ENCODE measurements around the gene BCL7B. TPM values are rescaled to one million over a fixed set of nuclear protein-coding genes. Genes with fewer than 3 reads are reported as not detected.

The BCL7B gene
- total and polyA plus RNA-seq, 8 donors, result 27.9 to 57.8 (median 33.5) TPM

GRCh38 chr7:73599916-73600315, 42.4 kb upstream of the BCL7B start:
- ATAC-seq (no peak), DNase-seq (no peak)
- Histone ChIP-seq H3K36me3 (no peaks in the 10 kb centered on the region), H3K4me3 (no peak overlapping the region), H3K27ac (no peak overlapping the region), H3K27me3 (peaks cover 0 to 62% of the 10 kb centered on the region in 2 donors), H3K4me1 (peaks cover 0 to 5% of the 10 kb centered on the region in 2 donors), H3K9me3 (no peaks in the 10 kb centered on the region)
- intact Hi-C loops (cut with DNase I), result no loop called here
- no peak for TF ChIP-seq CTCF (IDR thresholded peaks at IDR 0.05)

GRCh38 chr7:73599151-73599882, 41.8 kb upstream of the BCL7B start:
- TF ChIP-seq CTCF (IDR thresholded peaks at IDR 0.05), result no peak
- peaks cover 0 to 59% of the 10 kb centered on the region in 2 donors for H3K27me3 ChIP-seq
- intact Hi-C loops (cut with DNase I), result no loop called here
- H3K4me1 ChIP-seq, result peaks cover 0 to 5% of the 10 kb centered on the region in 2 donors
- H3K36me3 ChIP-seq, result no peaks in the 10 kb centered on the region
- no peak overlapping the region for H3K27ac ChIP-seq
- no peak for DNase-seq
- H3K9me3 ChIP-seq, result no peaks in the 10 kb centered on the region
- ATAC-seq, result no peak
- H3K4me3 ChIP-seq, result no peak overlapping the region

GRCh38 chr7:73597978-73598782, 40.7 kb upstream of the BCL7B start:
- Histone ChIP-seq H3K4me3 (no peak overlapping the region), H3K36me3 (no peaks in the 10 kb centered on the region), H3K9me3 (no peaks in the 10 kb centered on the region), H3K27me3 (peaks cover 0 to 51% of the 10 kb centered on the region in 2 donors), H3K27ac (no peak overlapping the region), H3K4me1 (peaks cover 0 to 14% of the 10 kb centered on the region in 2 donors)
- intact Hi-C loops (cut with DNase I), result no loop called here
- no peak for ATAC-seq
- TF ChIP-seq CTCF (IDR thresholded peaks at IDR 0.05), result no peak
- no peak for DNase-seq

GRCh38 chr7:73596191-73597065, 38.9 kb upstream of the BCL7B start:
- Histone ChIP-seq H3K4me1 (peaks cover 0 to 11% of the 10 kb centered on the region in 2 donors), H3K27ac (no peak overlapping the region), H3K36me3 (no peaks in the 10 kb centered on the region), H3K9me3 (no peaks in the 10 kb centered on the region), H3K4me3 (no peak overlapping the region), H3K27me3 (peaks cover 0 to 40% of the 10 kb centered on the region in 2 donors)
- intact Hi-C loops (cut with DNase I), result no loop called here
- DNase-seq (peak in 1 of 4 donors; percentile 78), ATAC-seq (no peak)
- no peak for TF ChIP-seq CTCF (IDR thresholded peaks at IDR 0.05)

All from left lung (tissue), 10 donors.